ENCODE data around the gene PIEZO1.
"Not testable (repeated sequence)": the region's sequence is repeated elsewhere in the genome, so short reads cannot be mapped to it uniquely, and the experiment has no call there.

DNA sequence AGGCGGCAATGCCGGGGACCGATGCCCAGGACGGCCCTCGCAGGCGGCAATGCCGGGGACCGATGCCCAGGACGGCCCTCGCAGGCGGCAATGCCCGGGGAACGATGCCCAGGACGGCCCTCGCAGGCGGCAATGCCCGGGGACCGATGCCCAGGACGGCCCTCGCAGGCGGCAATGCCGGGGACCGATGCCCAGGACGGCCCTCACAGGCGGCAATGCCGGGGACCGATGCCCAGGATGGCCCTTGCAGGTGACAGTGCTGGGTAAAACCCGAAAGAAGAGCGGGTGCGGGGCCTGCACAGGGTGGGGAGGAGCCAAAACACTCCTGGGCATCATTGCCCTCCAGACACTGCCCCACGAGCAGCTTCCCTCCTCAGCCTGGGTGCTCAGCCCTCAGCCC, 38.6 kb upstream of the PIEZO1 start:
- TF ChIP-seq, protein P1, sequence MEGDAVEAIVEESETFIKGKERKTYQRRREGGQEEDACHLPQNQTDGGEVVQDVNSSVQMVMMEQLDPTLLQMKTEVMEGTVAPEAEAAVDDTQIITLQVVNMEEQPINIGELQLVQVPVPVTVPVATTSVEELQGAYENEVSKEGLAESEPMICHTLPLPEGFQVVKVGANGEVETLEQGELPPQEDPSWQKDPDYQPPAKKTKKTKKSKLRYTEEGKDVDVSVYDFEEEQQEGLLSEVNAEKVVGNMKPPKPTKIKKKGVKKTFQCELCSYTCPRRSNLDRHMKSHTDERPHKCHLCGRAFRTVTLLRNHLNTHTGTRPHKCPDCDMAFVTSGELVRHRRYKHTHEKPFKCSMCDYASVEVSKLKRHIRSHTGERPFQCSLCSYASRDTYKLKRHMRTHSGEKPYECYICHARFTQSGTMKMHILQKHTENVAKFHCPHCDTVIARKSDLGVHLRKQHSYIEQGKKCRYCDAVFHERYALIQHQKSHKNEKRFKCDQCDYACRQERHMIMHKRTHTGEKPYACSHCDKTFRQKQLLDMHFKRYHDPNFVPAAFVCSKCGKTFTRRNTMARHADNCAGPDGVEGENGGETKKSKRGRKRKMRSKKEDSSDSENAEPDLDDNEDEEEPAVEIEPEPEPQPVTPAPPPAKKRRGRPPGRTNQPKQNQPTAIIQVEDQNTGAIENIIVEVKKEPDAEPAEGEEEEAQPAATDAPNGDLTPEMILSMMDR (IDR thresholded peaks at IDR 0.05; ENCODE audit: extremely low read depth in 1 of 2, insufficient read depth in 1 of 2, low read depth in 1 of 2, low read length in 2 of 2) = not testable (repeated sequence)
- TF ChIP-seq POLR2A (IDR thresholded peaks at IDR 0.05; ENCODE audit: low read depth, low read length); EZH2 (IDR thresholded peaks at IDR 0.05; ENCODE audit: borderline replicate concordance, low read depth, low read length, severe bottlenecking); POLR2AphosphoS5 (IDR thresholded peaks at IDR 0.05; ENCODE audit: insufficient read depth, low read depth, low read length); MYC (IDR thresholded peaks at IDR 0.05; ENCODE audit: low read depth, low read length); FOS (IDR thresholded peaks at IDR 0.05; ENCODE audit: borderline replicate concordance, insufficient read depth, low read length); JUN (IDR thresholded peaks at IDR 0.05; ENCODE audit: borderline replicate concordance, insufficient read depth, insufficient read length, low read depth); GATA2 (IDR thresholded peaks at IDR 0.05; ENCODE audit: insufficient read depth, insufficient read length, low read depth, low read length): not testable (repeated sequence)
- TF ChIP-seq, protein P2, sequence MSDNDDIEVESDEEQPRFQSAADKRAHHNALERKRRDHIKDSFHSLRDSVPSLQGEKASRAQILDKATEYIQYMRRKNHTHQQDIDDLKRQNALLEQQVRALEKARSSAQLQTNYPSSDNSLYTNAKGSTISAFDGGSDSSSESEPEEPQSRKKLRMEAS (IDR thresholded peaks at IDR 0.05; ENCODE audit: insufficient read depth, insufficient read length) = not testable (repeated sequence)
